ENCODE data around the gene MSRB1. TPM values are rescaled to one million over a fixed set of nuclear protein-coding genes. Genes with fewer than 3 reads are reported as not detected.

Gene MSRB1
- total and polyA plus RNA-seq, 2 of the 8 experiments (the other 6 are each of a cell fraction or from before 2014, with no cell fraction given): 28.2 to 51.4 TPM

DNA sequence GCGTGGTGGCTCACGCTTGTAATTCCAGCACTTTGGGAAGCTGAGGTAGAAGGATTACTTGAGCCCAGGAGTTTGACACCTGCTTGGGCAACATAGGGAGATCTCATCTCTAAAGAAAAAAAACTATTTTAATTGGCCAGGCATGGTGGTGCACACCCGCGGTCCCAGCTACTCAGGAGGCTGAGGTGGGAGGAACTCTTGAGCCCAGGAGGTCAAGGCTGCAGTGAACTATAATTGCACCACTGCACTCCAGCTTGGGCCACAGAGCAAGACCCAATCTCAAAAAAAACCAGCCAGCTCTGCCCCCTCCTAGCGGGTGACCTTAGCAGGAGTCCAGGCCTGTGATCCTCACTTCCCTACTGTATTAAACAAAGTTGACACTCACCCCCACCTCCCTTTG, 18.9 kb downstream of the MSRB1 start:
- no peak overlapping the region for H3K9ac ChIP-seq (replicated peaks in 1 of 4; ENCODE audit: extremely low read depth in 1 of 4, low read depth in 3 of 4, low read length in 3 of 4)

More for the DNA sequence above, 18.9 kb downstream of the MSRB1 start:
- Histone ChIP-seq H2BK20ac (ENCODE audit: low read length) (0 out of 2 replicates have a peak overlapping the region, but pooled peaks have one; percentile 1), H3K14ac (ENCODE audit: insufficient read length) (no peak overlapping the region), H2AK5ac (ENCODE audit: low read depth, low read length) (peak overlapping the region; percentile 57; the same call in 1 of the 2 replicates), H3K36me3 (ENCODE audit: control insufficient read depth in 2 of 4, insufficient read depth in 4 of 4, low read length in 3 of 4) (no peaks in the 10 kb centered on the region), H3K9me3 (ENCODE audit: insufficient read depth in 2 of 2, low read depth in 1 of 2, low read length in 1 of 2) (no peaks in the 10 kb centered on the region), H2BK15ac (ENCODE audit: low read length) (no peak overlapping the region), H3K79me1 (ENCODE audit: low read depth, low read length) (no peaks in the 10 kb centered on the region), H3K4ac (replicated peaks; ENCODE audit: insufficient read length, low read depth, low read length) (no peak overlapping the region), H3K27ac (ENCODE audit: low read depth, low read length) (no peak overlapping the region), H2BK120ac (replicated peaks; ENCODE audit: low read depth, low read length) (no peak overlapping the region), H4K8ac (ENCODE audit: extremely low read depth, insufficient read depth, low read length) (no peak overlapping the region), H4K91ac (replicated peaks; ENCODE audit: insufficient read length, low read length) (peak overlapping the region; percentile 79), H4K5ac (ENCODE audit: insufficient read length, low read depth, low read length) (no peak overlapping the region), H3K4me2 (ENCODE audit: insufficient read depth in 1 of 2, low read depth in 2 of 2, low read length in 2 of 2) (peak overlapping the region; percentile 16 to 56), H3K4me1 (replicated peaks in 1 of 4; ENCODE audit: control insufficient read depth in 3 of 4, insufficient read depth in 4 of 4, low read length in 3 of 4) (peaks cover 4 to 23% (median 13%) of the 10 kb centered on the region in 4 experiments), H3K27me3 (replicated peaks in 1 of 4; ENCODE audit: control insufficient read depth in 3 of 4, extremely low read depth in 1 of 4, insufficient read depth in 3 of 4, low read length in 3 of 4) (peaks cover 17 to 58% (median 39%) of the 10 kb centered on the region in 4 experiments), H3K4me3 (ENCODE audit: extremely low read depth in 1 of 4, insufficient read depth in 2 of 4, low read depth in 3 of 4, low read length in 4 of 4) (peak overlapping the region in 1 of 4 experiments; percentile 47; a peak in 4 of 8 replicates), H4K20me1 (replicated peaks in 1 of 2; ENCODE audit: control insufficient read depth in 1 of 2, insufficient read depth in 2 of 2, low read length in 2 of 2) (peaks cover 0 to 4% of the 10 kb centered on the region in 2 experiments), H3K56ac (replicated peaks; ENCODE audit: insufficient read length, low read depth, low read length) (no peak overlapping the region), H2BK12ac (ENCODE audit: low read depth, low read length) (peak overlapping the region; percentile 63; the same call in 1 of the 2 replicates), H2BK5ac (ENCODE audit: low read depth, low read length) (peak overlapping the region; percentile 71; the same call in 1 of the 2 replicates), H3K79me2 (ENCODE audit: control insufficient read depth in 1 of 2, insufficient read depth in 2 of 2, low read length in 2 of 2) (no peaks in the 10 kb centered on the region), H3K18ac (ENCODE audit: extremely low read depth, low read length) (peak overlapping the region; percentile 32; the same call in 1 of the 2 replicates), H2AFZ (ENCODE audit: low read length) (0 out of 2 replicates have a peak overlapping the region, but pooled peaks have one; percentile 28), H3K23me2 (ENCODE audit: low read depth, low read length) (peaks cover 2% of the 10 kb centered on the region; the same call in 1 of the 2 replicates), H3K23ac (ENCODE audit: insufficient read length) (no peak overlapping the region)
- CTCF ChIA-PET (ENCODE audit: partially characterized antibody): interaction anchor here (0.6 to 2.8 kb wide), 21 partner anchors 8 to 452 kb away, joined by 3 to 21 read pairs (median 5); partner anchors contain the start of genes MEIOB, RNF151, RPL3L and RPS2
- POLR2A ChIA-PET (ENCODE audit: partially characterized antibody): interaction anchor here (0.7 to 2.1 kb wide), 9 partner anchors 9 to 78 kb away, joined by 3 to 18 read pairs (median 4); partner anchors contain the start of genes RNF151 and RPS2
- DNase-seq (ENCODE audit: low read depth in 1 of 2, low spot score in 2 of 2) (no peak), FAIRE-seq (no peak)
- TF ChIP-seq MAFK (IDR thresholded peaks at IDR 0.05; ENCODE audit: low read depth, low read length): no peak
- TF ChIP-seq, protein P1, sequence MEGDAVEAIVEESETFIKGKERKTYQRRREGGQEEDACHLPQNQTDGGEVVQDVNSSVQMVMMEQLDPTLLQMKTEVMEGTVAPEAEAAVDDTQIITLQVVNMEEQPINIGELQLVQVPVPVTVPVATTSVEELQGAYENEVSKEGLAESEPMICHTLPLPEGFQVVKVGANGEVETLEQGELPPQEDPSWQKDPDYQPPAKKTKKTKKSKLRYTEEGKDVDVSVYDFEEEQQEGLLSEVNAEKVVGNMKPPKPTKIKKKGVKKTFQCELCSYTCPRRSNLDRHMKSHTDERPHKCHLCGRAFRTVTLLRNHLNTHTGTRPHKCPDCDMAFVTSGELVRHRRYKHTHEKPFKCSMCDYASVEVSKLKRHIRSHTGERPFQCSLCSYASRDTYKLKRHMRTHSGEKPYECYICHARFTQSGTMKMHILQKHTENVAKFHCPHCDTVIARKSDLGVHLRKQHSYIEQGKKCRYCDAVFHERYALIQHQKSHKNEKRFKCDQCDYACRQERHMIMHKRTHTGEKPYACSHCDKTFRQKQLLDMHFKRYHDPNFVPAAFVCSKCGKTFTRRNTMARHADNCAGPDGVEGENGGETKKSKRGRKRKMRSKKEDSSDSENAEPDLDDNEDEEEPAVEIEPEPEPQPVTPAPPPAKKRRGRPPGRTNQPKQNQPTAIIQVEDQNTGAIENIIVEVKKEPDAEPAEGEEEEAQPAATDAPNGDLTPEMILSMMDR (IDR thresholded peaks at IDR 0.05; ENCODE audit: control extremely low read depth in 1 of 3, insufficient read depth in 1 of 3, low read depth in 1 of 3, low read length in 3 of 3): no peak
- TF ChIP-seq SIN3A (conservative IDR thresholded peaks at IDR 0.05 in 1 of 2, IDR thresholded peaks at IDR 0.05 in 1 of 2; ENCODE audit: low read depth in 1 of 2, low read length in 2 of 2): no peak
- TF ChIP-seq TAF7 (optimal IDR thresholded peaks at IDR 0.05; ENCODE audit: borderline replicate concordance, low read depth, low read length): no peak
- TF ChIP-seq GABPA (IDR thresholded peaks at IDR 0.05; ENCODE audit: borderline replicate concordance, insufficient read depth, low read length): no peak
- TF ChIP-seq CEBPB (IDR thresholded peaks at IDR 0.05; ENCODE audit: low read depth, low read length): no peak
- TF ChIP-seq HDAC6 (IDR thresholded peaks at IDR 0.05; ENCODE audit: low read depth, low read length): no peak
- TF ChIP-seq EGR1 (IDR thresholded peaks at IDR 0.05; ENCODE audit: borderline replicate concordance, low read depth, low read length): no peak
- no peak for TF ChIP-seq BACH1 (IDR thresholded peaks at IDR 0.05; ENCODE audit: low read length)
- no peak for TF ChIP-seq TEAD4 (IDR thresholded peaks at IDR 0.05; ENCODE audit: low read depth, low read length)
- WGBS, 2 experiments (ENCODE audit: extremely low coverage in 1 of 2, insufficient coverage in 1 of 2, insufficient read length in 1 of 2, insufficient replicate concordance in 2 of 2, low coverage in 1 of 2, low lambda C conversion rate in 2 of 2, missing lambda C conversion rate in 1 of 2): 64% methylated on average over 5 of the region's 5 CpGs; no CpG with 5 or more reads in 1 of the 2 experiments

Data from H1 (cell line).